IPS-15b (cell line): ENCODE measurements around the gene LRRC8C.

Source experiments
- H3K27me3 ChIP-seq: one replicate; pipeline ENCODE4 v1.6.1; 2013; ENCODE audit warnings: low read length; ENCODE audit not compliant: control insufficient read depth, insufficient read depth
- H3K36me3 ChIP-seq: one replicate; pipeline ENCODE4 v1.6.1; 2013; ENCODE audit warnings: low read length; ENCODE audit not compliant: control insufficient read depth, insufficient read depth
- H3K4me1 ChIP-seq: one replicate; pipeline ENCODE4 v1.6.1; 2013; ENCODE audit warnings: mild to moderate bottlenecking, low read length; ENCODE audit not compliant: control insufficient read depth, insufficient read depth
- H3K4me3 ChIP-seq: one replicate; pipeline ENCODE4 v1.5.1; 2013; ENCODE audit warnings: low read depth, low read length
- H3K9ac ChIP-seq: one replicate; pipeline ENCODE4 v1.6.1; 2013; ENCODE audit warnings: low read depth, mild to moderate bottlenecking, low read length
- H3K9me3 ChIP-seq: one replicate; pipeline ENCODE4 v1.6.1; 2013; ENCODE audit warnings: mild to moderate bottlenecking, low read length; ENCODE audit not compliant: control insufficient read depth, insufficient read depth

Gene LRRC8C

GRCh38 chr1:89599332-89599630 lies 33.6 kb upstream of the LRRC8C start:
- H3K4me1 ChIP-seq: peaks cover 16% of the 10 kb centered on the region
- H3K4me3 ChIP-seq: no peak overlapping the region
- no peaks in the 10 kb centered on the region for H3K36me3 ChIP-seq
- no peak overlapping the region for H3K9ac ChIP-seq
- H3K9me3 ChIP-seq: no peaks in the 10 kb centered on the region
- no peaks in the 10 kb centered on the region for H3K27me3 ChIP-seq

- Histone ChIP-seq H3K4me1 (peaks cover 14% of the 10 kb centered on the region), H3K36me3 (no peaks in the 10 kb centered on the region), H3K4me3 (no peak overlapping the region), H3K27me3 (no peaks in the 10 kb centered on the region), H3K9me3 (no peaks in the 10 kb centered on the region), H3K9ac (no peak overlapping the region)
Observed at GRCh38 chr1:89600451-89601224, 32.3 kb upstream of the LRRC8C start.

GRCh38 chr1:89602871-89603404 lies 30.0 kb upstream of the LRRC8C start:
- no peaks in the 10 kb centered on the region for H3K36me3 ChIP-seq
- H3K9ac ChIP-seq: no peak overlapping the region

GRCh38 chr1:89603651-89604413 lies 29.1 kb upstream of the LRRC8C start:
- Histone ChIP-seq H3K36me3 (no peaks in the 10 kb centered on the region), H3K27me3 (no peaks in the 10 kb centered on the region), H3K9me3 (no peaks in the 10 kb centered on the region), H3K4me1 (peaks cover 2% of the 10 kb centered on the region), H3K4me3 (no peak overlapping the region), H3K9ac (no peak overlapping the region)

More at GRCh38 chr1:89602871-89603404, 30.0 kb upstream of the LRRC8C start:
- Histone ChIP-seq H3K27me3 (no peaks in the 10 kb centered on the region), H3K4me3 (no peak overlapping the region), H3K9me3 (no peaks in the 10 kb centered on the region), H3K4me1 (peaks cover 9% of the 10 kb centered on the region)

GRCh38 chr1:89604414-89604735 lies 28.5 kb upstream of the LRRC8C start:
- Histone ChIP-seq H3K9me3 (no peaks in the 10 kb centered on the region), H3K4me1 (no peaks in the 10 kb centered on the region), H3K36me3 (no peaks in the 10 kb centered on the region), H3K4me3 (no peak overlapping the region), H3K27me3 (no peaks in the 10 kb centered on the region), H3K9ac (no peak overlapping the region)

GRCh38 chr1:89605692-89606091 lies 27.2 kb upstream of the LRRC8C start:
- no peak overlapping the region for H3K9ac ChIP-seq
- H3K4me3 ChIP-seq: no peak overlapping the region
- H3K9me3 ChIP-seq: no peaks in the 10 kb centered on the region
- H3K4me1 ChIP-seq: no peaks in the 10 kb centered on the region
- no peaks in the 10 kb centered on the region for H3K27me3 ChIP-seq
- no peaks in the 10 kb centered on the region for H3K36me3 ChIP-seq

- no peak overlapping the region for H3K9ac ChIP-seq
- no peaks in the 10 kb centered on the region for H3K4me1 ChIP-seq
- no peaks in the 10 kb centered on the region for H3K27me3 ChIP-seq
- H3K4me3 ChIP-seq: no peak overlapping the region
- H3K36me3 ChIP-seq: no peaks in the 10 kb centered on the region
- H3K9me3 ChIP-seq: no peaks in the 10 kb centered on the region
Observed at GRCh38 chr1:89606227-89606980, 26.5 kb upstream of the LRRC8C start.

GRCh38 chr1:89607156-89607555 lies 25.8 kb upstream of the LRRC8C start:
- no peak overlapping the region for H3K9ac ChIP-seq

GRCh38 chr1:89607586-89608318 lies 25.2 kb upstream of the LRRC8C start:
- H3K9ac ChIP-seq: no peak overlapping the region

More at GRCh38 chr1:89607156-89607555, 25.8 kb upstream of the LRRC8C start:
- Histone ChIP-seq H3K9me3 (no peaks in the 10 kb centered on the region), H3K27me3 (no peaks in the 10 kb centered on the region), H3K4me3 (no peak overlapping the region), H3K4me1 (no peaks in the 10 kb centered on the region), H3K36me3 (no peaks in the 10 kb centered on the region)

GRCh38 chr1:89608319-89608983 lies 24.5 kb upstream of the LRRC8C start:
- no peak overlapping the region for H3K4me3 ChIP-seq

More at GRCh38 chr1:89607586-89608318, 25.2 kb upstream of the LRRC8C start:
- H3K4me1 ChIP-seq: no peaks in the 10 kb centered on the region
- no peaks in the 10 kb centered on the region for H3K27me3 ChIP-seq
- no peak overlapping the region for H3K4me3 ChIP-seq
- no peaks in the 10 kb centered on the region for H3K36me3 ChIP-seq
- H3K9me3 ChIP-seq: no peaks in the 10 kb centered on the region

More at GRCh38 chr1:89608319-89608983, 24.5 kb upstream of the LRRC8C start:
- Histone ChIP-seq H3K36me3 (no peaks in the 10 kb centered on the region), H3K27me3 (no peaks in the 10 kb centered on the region), H3K4me1 (no peaks in the 10 kb centered on the region), H3K9ac (no peak overlapping the region), H3K9me3 (no peaks in the 10 kb centered on the region)
